PC-3 (cell line): ENCODE measurements around the gene KRT33A. TPM values are rescaled to one million over a fixed set of nuclear protein-coding genes. Genes with fewer than 3 reads are reported as not detected.
A peak's percentile ranks its signal among the peaks of the same experiment; 100 is the strongest.

Experiments used
- ATAC-seq: fragments of 200-7000 bp; cut with Tn5 transposase; 2 replicates; pipeline ENCODE4 v1.9.1; 2020; ENCODE audit warnings: mild to moderate bottlenecking, moderate library complexity
- BruUV-seq: library from RNA; stranded (reverse); fragments of 400-500 nt; replicated peaks from 2 replicates; lab custom pipeline; 2021; lab: Mats Ljungman, UMichigan
- CTCF ChIA-PET: fragments of 300-600 bp; sonication (Branson Sonifier 250); formaldehyde crosslinking; loops from one replicate; lab custom pipeline; 2022; ENCODE audit warnings: antibody characterized with exemption; lab: Charles Lee
- POLR2A ChIA-PET: fragments of 300-600 bp; sonication (Branson Sonifier 250); formaldehyde crosslinking; loops from one replicate; lab custom pipeline; 2022; ENCODE audit warnings: antibody characterized with exemption; ENCODE audit not compliant: unreplicated experiment; lab: Charles Lee
- DNase-seq: peaks from one replicate; pipeline ENCODE4 v3.0.0-alpha.2; 2015
- H2AFZ ChIP-seq: fragments of 300-600 bp; sonication (generic); 2 replicates; pipeline ENCODE4 v1.6.0; 2016; ENCODE audit warnings: antibody characterized with exemption, low read length
- H3F3A ChIP-seq: fragments of 300-600 bp; sonication (generic); one replicate; pipeline ENCODE4 v1.6.0; 2017; ENCODE audit warnings: antibody characterized with exemption, low read length, control low read depth, mild to moderate bottlenecking; ENCODE audit not compliant: unreplicated experiment
- H3K27ac ChIP-seq: fragments of 300-600 bp; sonication (generic); 2 replicates; pipeline ENCODE4 v1.5.1; 2016; ENCODE audit warnings: mild to moderate bottlenecking, low read length
- H3K27me3 ChIP-seq: fragments of 300-600 bp; sonication (generic); 2 replicates; pipeline ENCODE4 v1.6.1; 2016; ENCODE audit warnings: low read length, mixed read lengths
- H3K36me3 ChIP-seq: fragments of 300-600 bp; sonication (generic); 2 replicates; pipeline ENCODE4 v1.6.1; 2016; ENCODE audit warnings: low read depth, mixed run types, low read length, mixed read lengths
- H3K4me1 ChIP-seq: fragments of 300-600 bp; sonication (generic); 2 replicates; pipeline ENCODE4 v1.5.1; 2016; ENCODE audit warnings: low read length; ENCODE audit not compliant: insufficient read depth
- H3K4me2 ChIP-seq: fragments of 300-600 bp; sonication (generic); 2 replicates; pipeline ENCODE4 v1.6.0; 2016; ENCODE audit warnings: low read length
- H3K4me3 ChIP-seq: fragments of 300-600 bp; sonication (generic); 2 replicates; pipeline ENCODE4 v1.5.1; 2016; ENCODE audit warnings: mild to moderate bottlenecking, low read length, mixed read lengths
- H3K79me2 ChIP-seq: fragments of 300-600 bp; sonication (generic); 2 replicates; pipeline ENCODE4 v1.6.1; 2017; ENCODE audit warnings: low read length, mixed read lengths
- H3K9ac ChIP-seq: fragments of 300-600 bp; sonication (generic); 2 replicates; pipeline ENCODE4 v1.6.0; 2016; ENCODE audit warnings: mild to moderate bottlenecking, low read length
- H3K9me2 ChIP-seq: fragments of 300-600 bp; sonication (generic); replicated peaks from 2 replicates; pipeline ENCODE4 v1.6.1; 2016; ENCODE audit warnings: mixed run types, low read length, mixed read lengths
- H3K9me3 ChIP-seq: fragments of 300-600 bp; sonication (generic); 2 replicates; pipeline ENCODE4 v1.6.1; 2016; ENCODE audit warnings: low read length, mixed read lengths
- H4K20me1 ChIP-seq: fragments of 300-600 bp; sonication (generic); 2 replicates; pipeline ENCODE4 v1.6.1; 2016; ENCODE audit warnings: low read length, mixed read lengths
- EZH2 ChIP-seq: fragments of 300-600 bp; sonication (generic); IDR thresholded peaks from one replicate; pipeline ENCODE4 v1.6.1; 2017; ENCODE audit warnings: antibody characterized with exemption, mild to moderate bottlenecking, low read length; ENCODE audit not compliant: unreplicated experiment
- EZH2phosphoT487 ChIP-seq: fragments of 300-600 bp; sonication (generic); IDR thresholded peaks from 2 replicates; pipeline ENCODE4 v1.6.1; 2018; ENCODE audit warnings: mild to moderate bottlenecking, antibody characterized with exemption, low read length, borderline replicate concordance
- intact Hi-C: fragments of 100-400 bp; cut with micrococcal nuclease; formaldehyde crosslinking; loops from 2 replicates; pipeline ENCODE4 v1.9.0; 2023
- total RNA-seq: library from RNA; depleted of rRNA; stranded (reverse); fragments of >200 nt; gene quantifications from 2 replicates; pipeline ENCODE4 v1.2.3, GENCODE V29; 2014
- TF ChIP-seq, protein P1 (sequence below): fragments of 300-600 bp; sonication (generic); conservative IDR thresholded peaks from 2 replicates; pipeline ENCODE4 v1.5.1; 2017; ENCODE audit warnings: antibody characterized with exemption, low read depth, mild to moderate bottlenecking, low read length

Gene KRT33A
- total RNA-seq, 1 experiment from 2014 or later: not detected

- H3K9ac ChIP-seq: no peak overlapping the region
- no peaks in the 10 kb centered on the region for H3K79me2 ChIP-seq
- no peaks in the 10 kb centered on the region for H3K4me1 ChIP-seq
- TF ChIP-seq, protein P1, sequence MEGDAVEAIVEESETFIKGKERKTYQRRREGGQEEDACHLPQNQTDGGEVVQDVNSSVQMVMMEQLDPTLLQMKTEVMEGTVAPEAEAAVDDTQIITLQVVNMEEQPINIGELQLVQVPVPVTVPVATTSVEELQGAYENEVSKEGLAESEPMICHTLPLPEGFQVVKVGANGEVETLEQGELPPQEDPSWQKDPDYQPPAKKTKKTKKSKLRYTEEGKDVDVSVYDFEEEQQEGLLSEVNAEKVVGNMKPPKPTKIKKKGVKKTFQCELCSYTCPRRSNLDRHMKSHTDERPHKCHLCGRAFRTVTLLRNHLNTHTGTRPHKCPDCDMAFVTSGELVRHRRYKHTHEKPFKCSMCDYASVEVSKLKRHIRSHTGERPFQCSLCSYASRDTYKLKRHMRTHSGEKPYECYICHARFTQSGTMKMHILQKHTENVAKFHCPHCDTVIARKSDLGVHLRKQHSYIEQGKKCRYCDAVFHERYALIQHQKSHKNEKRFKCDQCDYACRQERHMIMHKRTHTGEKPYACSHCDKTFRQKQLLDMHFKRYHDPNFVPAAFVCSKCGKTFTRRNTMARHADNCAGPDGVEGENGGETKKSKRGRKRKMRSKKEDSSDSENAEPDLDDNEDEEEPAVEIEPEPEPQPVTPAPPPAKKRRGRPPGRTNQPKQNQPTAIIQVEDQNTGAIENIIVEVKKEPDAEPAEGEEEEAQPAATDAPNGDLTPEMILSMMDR: peak; percentile 66
- TF ChIP-seq EZH2phosphoT487: no peak
- ATAC-seq (peak; percentile 64), DNase-seq (peak; percentile 56)
- no peaks in the 10 kb centered on the region for H3F3A ChIP-seq
- POLR2A ChIA-PET: interaction anchor here (0.5 kb wide), 1 partner anchor 1027 kb away, joined by 3 read pairs; no protein-coding TSS in a partner anchor
- CTCF ChIA-PET: no interaction called here
- no TSS peak for BruUV-seq
- no peaks in the 10 kb centered on the region for H3K9me2 ChIP-seq
- no peak overlapping the region for H3K4me2 ChIP-seq
- intact Hi-C loops: loop anchor here (5.0 to 10.0 kb wide), 4 partner anchors 170 to 520 kb away; no protein-coding TSS in a partner anchor
- H3K9me3 ChIP-seq: 0 out of 2 replicates have a peak, but pooled peaks cover 4% of the 10 kb centered on the region
- H2AFZ ChIP-seq: no peak overlapping the region
- no peak overlapping the region for H3K27ac ChIP-seq
- no peaks in the 10 kb centered on the region for H3K27me3 ChIP-seq
- H4K20me1 ChIP-seq: no peaks in the 10 kb centered on the region
- no peak overlapping the region for H3K4me3 ChIP-seq
- no peaks in the 10 kb centered on the region; the same call in 1 of the 2 replicates for H3K36me3 ChIP-seq
Measured at GRCh38 chr17:41324180-41325075, 26.2 kb downstream of the KRT33A start.

DNA sequence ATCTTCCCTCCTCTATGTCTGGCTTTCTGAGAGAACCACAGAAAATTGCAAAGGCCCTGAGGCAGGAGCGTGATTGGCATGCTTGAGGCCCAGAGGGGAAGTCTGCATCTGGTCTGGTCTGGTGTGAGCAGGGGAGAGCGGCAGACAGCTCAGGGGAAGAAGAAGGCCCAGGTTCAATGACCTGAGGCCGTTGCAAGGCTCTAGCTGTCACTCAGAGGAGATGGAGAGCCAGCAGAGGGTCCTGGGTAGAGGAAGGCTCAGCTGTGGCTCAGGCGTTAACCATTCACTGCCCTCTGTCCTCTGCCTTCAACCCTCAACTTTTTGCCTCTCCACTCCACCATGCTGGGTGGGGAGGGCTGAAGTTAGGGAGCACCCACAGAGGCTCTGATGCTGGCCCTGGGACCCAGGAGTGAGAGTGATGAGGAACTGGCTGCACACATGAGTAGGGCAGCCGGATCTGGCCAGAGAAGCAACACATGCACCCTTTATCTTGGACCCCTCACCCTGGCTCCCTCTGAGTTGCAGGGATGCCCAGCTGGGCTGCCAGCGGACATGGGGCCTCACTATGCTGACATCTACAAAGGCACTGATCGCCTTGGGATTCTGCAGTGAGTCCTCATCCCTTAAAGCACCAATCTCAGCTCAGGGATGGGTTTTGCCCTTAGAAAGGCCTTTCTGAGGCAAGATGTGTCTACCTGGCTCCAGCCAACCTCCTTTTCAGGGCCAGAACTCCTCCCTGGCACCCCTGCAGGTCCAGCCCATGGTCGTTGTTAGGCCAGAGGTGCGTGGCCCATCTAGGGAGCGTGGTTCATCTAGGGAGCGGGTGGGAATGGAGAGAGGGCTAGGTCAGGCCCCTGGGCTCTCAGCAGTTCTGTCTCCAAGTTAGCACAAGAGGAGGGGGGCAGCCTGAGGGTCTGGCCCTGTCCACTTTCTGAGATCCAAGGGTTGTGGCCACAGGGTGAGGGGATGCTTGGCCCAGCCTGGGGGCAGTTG, 27.4 kb downstream of the KRT33A start:
- Histone ChIP-seq H4K20me1 (no peaks in the 10 kb centered on the region), H3K9ac (no peak overlapping the region), H3K27me3 (no peaks in the 10 kb centered on the region), H2AFZ (no peak overlapping the region), H3K9me2 (no peaks in the 10 kb centered on the region), H3K4me3 (no peak overlapping the region), H3K4me1 (no peaks in the 10 kb centered on the region), H3K27ac (no peak overlapping the region), H3K36me3 (no peaks in the 10 kb centered on the region; the same call in 1 of the 2 replicates), H3K4me2 (no peak overlapping the region), H3K9me3 (0 out of 2 replicates have a peak, but pooled peaks cover 4% of the 10 kb centered on the region), H3K79me2 (no peaks in the 10 kb centered on the region), H3F3A (no peaks in the 10 kb centered on the region)
- ATAC-seq (no peak), DNase-seq (no peak)
- intact Hi-C loops: loop anchor here (1.0 to 10.0 kb wide), 7 partner anchors 172 to 518 kb away; no protein-coding TSS in a partner anchor
- no TSS peak for BruUV-seq
- ChIA-PET POLR2A (no interaction called here), CTCF (interaction anchor here (0.6 to 1.3 kb wide), 7 partner anchors 111 to 661 kb away, joined by 3 to 6 read pairs (median 4); no protein-coding TSS in a partner anchor)
- TF ChIP-seq EZH2 (no peak), EZH2phosphoT487 (no peak)
- TF ChIP-seq, protein P1: no peak
